ENCODE results near the gene GNAZ.

- TF ChIP-seq, protein P1, sequence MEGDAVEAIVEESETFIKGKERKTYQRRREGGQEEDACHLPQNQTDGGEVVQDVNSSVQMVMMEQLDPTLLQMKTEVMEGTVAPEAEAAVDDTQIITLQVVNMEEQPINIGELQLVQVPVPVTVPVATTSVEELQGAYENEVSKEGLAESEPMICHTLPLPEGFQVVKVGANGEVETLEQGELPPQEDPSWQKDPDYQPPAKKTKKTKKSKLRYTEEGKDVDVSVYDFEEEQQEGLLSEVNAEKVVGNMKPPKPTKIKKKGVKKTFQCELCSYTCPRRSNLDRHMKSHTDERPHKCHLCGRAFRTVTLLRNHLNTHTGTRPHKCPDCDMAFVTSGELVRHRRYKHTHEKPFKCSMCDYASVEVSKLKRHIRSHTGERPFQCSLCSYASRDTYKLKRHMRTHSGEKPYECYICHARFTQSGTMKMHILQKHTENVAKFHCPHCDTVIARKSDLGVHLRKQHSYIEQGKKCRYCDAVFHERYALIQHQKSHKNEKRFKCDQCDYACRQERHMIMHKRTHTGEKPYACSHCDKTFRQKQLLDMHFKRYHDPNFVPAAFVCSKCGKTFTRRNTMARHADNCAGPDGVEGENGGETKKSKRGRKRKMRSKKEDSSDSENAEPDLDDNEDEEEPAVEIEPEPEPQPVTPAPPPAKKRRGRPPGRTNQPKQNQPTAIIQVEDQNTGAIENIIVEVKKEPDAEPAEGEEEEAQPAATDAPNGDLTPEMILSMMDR (IDR thresholded peaks at IDR 0.05) = no peak
- TF ChIP-seq POLR2A (IDR thresholded peaks at IDR 0.05) (no peak), EP300 (IDR thresholded peaks at IDR 0.05) (no peak)
These were observed 98.7 kb downstream of the GNAZ start for GRCh38 chr22:23169043-23169406.
